ENCODE results near the gene ABCA13.

The ABCA13 gene

GRCh38 chr7:48548667-48549066, 377.4 kb downstream of the ABCA13 start:
- no peak for DNase-seq

GRCh38 chr7:48551652-48552051, 380.4 kb downstream of the ABCA13 start:
- no peak for DNase-seq

- no peak for DNase-seq
These were observed 392.1 kb downstream of the ABCA13 start for GRCh38 chr7:48563334-48563733.

- no peak for DNase-seq
These were observed 404.3 kb downstream of the ABCA13 start for GRCh38 chr7:48575516-48575915.

- no peak for DNase-seq
These were observed 416.2 kb downstream of the ABCA13 start for GRCh38 chr7:48587475-48587874.

GRCh38 chr7:48594349-48594748, 423.1 kb downstream of the ABCA13 start:
- no peak for DNase-seq

- no peak for DNase-seq
These were observed 424.5 kb downstream of the ABCA13 start for GRCh38 chr7:48595756-48596155.

- no peak for DNase-seq
These were observed 439.4 kb downstream of the ABCA13 start for GRCh38 chr7:48610705-48611104.

- DNase-seq = no peak
These were observed 440.7 kb downstream of the ABCA13 start for GRCh38 chr7:48611993-48612392.

GRCh38 chr7:48617508-48617907, 446.2 kb downstream of the ABCA13 start:
- DNase-seq = no peak

- no peak for DNase-seq
These were observed 446.7 kb downstream of the ABCA13 start for GRCh38 chr7:48617993-48618392.

GRCh38 chr7:48621076-48621475, 449.8 kb downstream of the ABCA13 start:
- DNase-seq = no peak

- no peak for DNase-seq
These were observed 455.9 kb downstream of the ABCA13 start for GRCh38 chr7:48627164-48627563.

GRCh38 chr7:48628793-48629349, 457.6 kb downstream of the ABCA13 start:
- DNase-seq = no peak

GRCh38 chr7:48634116-48634632, 462.9 kb downstream of the ABCA13 start:
- no peak for DNase-seq

- no peak for DNase-seq
These were observed 464.5 kb downstream of the ABCA13 start for GRCh38 chr7:48635796-48636195.

- no peak for DNase-seq
These were observed 465.2 kb downstream of the ABCA13 start for GRCh38 chr7:48636391-48637015.

- no peak for DNase-seq
These were observed 466.1 kb downstream of the ABCA13 start for GRCh38 chr7:48637382-48637781.

GRCh38 chr7:48638041-48638440, 466.8 kb downstream of the ABCA13 start:
- no peak for DNase-seq

- no peak for DNase-seq
These were observed 472.3 kb downstream of the ABCA13 start for GRCh38 chr7:48643431-48644013.

GRCh38 chr7:48658138-48658537, 486.9 kb downstream of the ABCA13 start:
- no peak for DNase-seq

- DNase-seq = no peak
These were observed 489.1 kb downstream of the ABCA13 start for GRCh38 chr7:48660306-48660870.

- DNase-seq = no peak
These were observed 493.0 kb downstream of the ABCA13 start for GRCh38 chr7:48664241-48664640.

All from hippocampal formation (tissue), 2 donors.